Neural crest cell (in vitro differentiated cells): ENCODE results near the gene MRPL11. TPM values are rescaled to one million over a fixed set of nuclear protein-coding genes. Genes with fewer than 3 reads are reported as not detected.

Experiments
- DNase-seq: peaks from one replicate; pipeline ENCODE4 v3.0.0; 2021; ENCODE audit warnings: low read depth, mixed read lengths, low spot score
- H3K27ac Mint-ChIP-seq: one replicate; pipeline ENCODE4 v1.8.0; 2021; ENCODE audit warnings: mild to moderate bottlenecking, mixed read lengths; ENCODE audit not compliant: unreplicated experiment
- H3K27me3 Mint-ChIP-seq: 2 replicates; pipeline ENCODE4 v1.8.0; 2021; ENCODE audit warnings: low read depth, mild to moderate bottlenecking, mixed read lengths
- H3K36me3 Mint-ChIP-seq: 2 replicates; pipeline ENCODE4 v1.8.0; 2021; ENCODE audit warnings: low read depth, mild to moderate bottlenecking, mixed read lengths
- H3K4me1 Mint-ChIP-seq: 2 replicates; pipeline ENCODE4 v1.8.0; 2021; ENCODE audit warnings: mixed read lengths
- H3K4me3 Mint-ChIP-seq: one replicate; pipeline ENCODE4 v1.8.0; 2021; ENCODE audit warnings: mild to moderate bottlenecking, mixed read lengths
- H3K9me3 Mint-ChIP-seq: 2 replicates; pipeline ENCODE4 v1.8.0; 2021; ENCODE audit warnings: mixed read lengths
- total RNA-seq: library from RNA; stranded (reverse); gene quantifications from 2 replicates; pipeline ENCODE4 v1.2.1, GENCODE V29; 2021
- TF ChIP-seq, protein P1 (sequence below): fragments of 200-600 bp; sonication (generic); conservative IDR thresholded peaks from 2 replicates; pipeline ENCODE4 v1.5.0; 2021; ENCODE audit warnings: antibody characterized with exemption, mild to moderate bottlenecking

Gene MRPL11
- total RNA-seq, 1 donor from 2014 or later: 91.4 TPM

DNA sequence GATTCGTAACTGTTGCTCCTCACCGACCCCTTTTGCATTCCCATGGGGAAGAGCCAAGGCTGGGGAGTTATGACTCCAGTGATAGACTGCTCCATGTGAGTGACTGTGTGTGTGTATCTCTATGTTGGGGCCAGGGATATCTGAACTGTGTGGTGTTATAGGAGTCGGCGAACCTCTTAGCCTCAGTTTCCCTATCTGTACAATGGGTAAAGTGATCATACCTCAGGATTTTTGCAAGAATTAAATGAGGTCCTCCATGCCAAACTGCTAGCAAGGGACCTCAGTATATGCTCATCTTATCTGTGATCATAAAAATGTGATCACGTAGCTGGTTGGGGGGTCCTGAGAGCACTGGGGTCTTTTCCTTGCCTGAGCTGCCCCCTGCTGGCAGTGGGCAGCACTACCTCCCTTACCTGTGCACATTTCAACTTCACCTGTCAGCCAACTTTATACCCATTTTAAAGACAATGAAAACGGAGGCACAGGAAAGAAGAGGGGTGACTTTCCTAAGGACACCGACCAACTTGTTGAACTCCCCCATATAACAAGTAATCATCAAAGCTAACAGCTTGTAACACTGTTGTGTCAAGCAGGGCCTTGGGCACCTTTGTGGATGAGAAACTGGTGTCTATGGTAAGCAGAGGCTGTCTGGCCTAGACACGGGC lies 40.2 kb upstream of the MRPL11 start:
- H3K4me1 Mint-ChIP-seq: peaks cover 29% of the 10 kb centered on the region

DNA sequence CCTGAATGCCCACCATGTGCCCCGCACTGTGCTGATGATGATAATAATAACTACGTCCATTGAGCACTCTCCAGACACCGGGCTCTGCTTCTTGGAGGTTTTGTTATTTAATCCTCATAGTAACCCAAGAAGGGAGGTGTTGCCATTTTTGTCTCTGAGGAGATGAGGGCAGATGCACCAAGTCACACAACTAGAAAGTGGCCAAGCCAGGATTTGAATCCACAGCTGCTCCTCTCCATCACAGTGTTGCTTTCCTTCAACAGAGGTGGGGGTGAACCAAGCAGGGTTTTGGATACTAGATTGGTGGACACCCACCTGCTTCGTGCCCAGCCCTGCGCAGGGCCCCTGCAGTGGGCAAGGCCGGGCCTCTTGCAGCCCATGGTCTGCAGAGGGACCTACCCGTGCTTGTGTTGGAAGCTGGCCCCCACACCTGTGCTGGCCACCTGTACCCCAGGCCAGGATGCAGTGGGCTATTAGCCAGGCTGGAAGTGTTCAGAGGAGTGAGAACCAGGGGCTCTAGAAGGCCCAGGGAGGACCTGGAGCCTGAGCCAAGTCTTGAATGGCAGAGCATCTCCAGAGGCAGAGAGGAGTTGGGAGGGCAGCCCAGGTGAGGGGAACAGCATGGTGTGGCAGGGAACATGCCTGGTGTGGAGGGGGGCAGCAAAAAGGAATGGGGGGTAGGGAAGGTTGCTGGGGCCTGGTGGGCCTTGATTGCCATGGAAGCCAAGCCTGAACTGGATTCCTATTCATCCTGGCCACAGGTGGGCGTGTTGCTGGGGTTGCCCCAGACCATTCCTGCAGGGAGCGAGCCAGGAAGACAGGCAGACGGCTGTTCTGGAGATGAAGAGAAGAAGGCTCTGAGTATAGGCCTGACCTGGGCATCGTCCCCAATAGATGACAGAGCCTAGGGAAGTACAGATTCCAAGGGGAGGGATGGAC lies 38.9 kb upstream of the MRPL11 start:
- H3K27me3 Mint-ChIP-seq: no peaks in the 10 kb centered on the region
- peak overlapping the region; percentile 96 for H3K4me3 Mint-ChIP-seq
- no peaks in the 10 kb centered on the region for H3K9me3 Mint-ChIP-seq
- TF ChIP-seq, protein P1, sequence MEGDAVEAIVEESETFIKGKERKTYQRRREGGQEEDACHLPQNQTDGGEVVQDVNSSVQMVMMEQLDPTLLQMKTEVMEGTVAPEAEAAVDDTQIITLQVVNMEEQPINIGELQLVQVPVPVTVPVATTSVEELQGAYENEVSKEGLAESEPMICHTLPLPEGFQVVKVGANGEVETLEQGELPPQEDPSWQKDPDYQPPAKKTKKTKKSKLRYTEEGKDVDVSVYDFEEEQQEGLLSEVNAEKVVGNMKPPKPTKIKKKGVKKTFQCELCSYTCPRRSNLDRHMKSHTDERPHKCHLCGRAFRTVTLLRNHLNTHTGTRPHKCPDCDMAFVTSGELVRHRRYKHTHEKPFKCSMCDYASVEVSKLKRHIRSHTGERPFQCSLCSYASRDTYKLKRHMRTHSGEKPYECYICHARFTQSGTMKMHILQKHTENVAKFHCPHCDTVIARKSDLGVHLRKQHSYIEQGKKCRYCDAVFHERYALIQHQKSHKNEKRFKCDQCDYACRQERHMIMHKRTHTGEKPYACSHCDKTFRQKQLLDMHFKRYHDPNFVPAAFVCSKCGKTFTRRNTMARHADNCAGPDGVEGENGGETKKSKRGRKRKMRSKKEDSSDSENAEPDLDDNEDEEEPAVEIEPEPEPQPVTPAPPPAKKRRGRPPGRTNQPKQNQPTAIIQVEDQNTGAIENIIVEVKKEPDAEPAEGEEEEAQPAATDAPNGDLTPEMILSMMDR: no peak
- H3K27ac Mint-ChIP-seq: no peak overlapping the region
- H3K4me1 Mint-ChIP-seq: peaks cover 28% of the 10 kb centered on the region
- DNase-seq: no peak
- H3K36me3 Mint-ChIP-seq: no peaks in the 10 kb centered on the region

More for the DNA sequence above, 40.2 kb upstream of the MRPL11 start:
- Mint-ChIP-seq H3K27ac (peak overlapping the region; percentile 89), H3K36me3 (no peaks in the 10 kb centered on the region), H3K4me3 (peak overlapping the region; percentile 96), H3K9me3 (no peaks in the 10 kb centered on the region), H3K27me3 (no peaks in the 10 kb centered on the region)
- TF ChIP-seq, protein P1: peak; percentile 88
- DNase-seq: no peak

GRCh38 chr11:66476841-66477251 lies 38.2 kb upstream of the MRPL11 start:
- peak overlapping the region; percentile 96 for H3K4me3 Mint-ChIP-seq

GRCh38 chr11:66476173-66476840 lies 37.7 kb upstream of the MRPL11 start:
- no peak overlapping the region for H3K27ac Mint-ChIP-seq
- peaks cover 24% of the 10 kb centered on the region for H3K4me1 Mint-ChIP-seq
- H3K9me3 Mint-ChIP-seq: no peaks in the 10 kb centered on the region
- DNase-seq: no peak
- no peaks in the 10 kb centered on the region for H3K27me3 Mint-ChIP-seq
- no peaks in the 10 kb centered on the region for H3K36me3 Mint-ChIP-seq
- peak overlapping the region; percentile 96 for H3K4me3 Mint-ChIP-seq
- TF ChIP-seq, protein P1: no peak

More at GRCh38 chr11:66476841-66477251, 38.2 kb upstream of the MRPL11 start:
- Mint-ChIP-seq H3K36me3 (no peaks in the 10 kb centered on the region), H3K9me3 (no peaks in the 10 kb centered on the region), H3K4me1 (peaks cover 24% of the 10 kb centered on the region), H3K27ac (no peak overlapping the region), H3K27me3 (no peaks in the 10 kb centered on the region)
- TF ChIP-seq, protein P1: no peak
- DNase-seq: no peak
